HepG2 (cell line): ENCODE data around the gene PRTN3. TPM values are rescaled to one million over a fixed set of nuclear protein-coding genes. Genes with fewer than 3 reads are reported as not detected.

Experiments
- TMF1 ChIP-seq: sonication (generic); formaldehyde crosslinking; IDR thresholded peaks from 2 replicates; pipeline ENCODE4 v1.8.1; 2022; ENCODE audit warnings: low read depth, missing genetic modification reagents
- ZBTB46 ChIP-seq: sonication (generic); formaldehyde crosslinking; IDR thresholded peaks from 2 replicates; pipeline ENCODE4 v1.4.0; 2020; ENCODE audit warnings: mild to moderate bottlenecking, missing genetic modification reagents, borderline replicate concordance
- ZNF3 ChIP-seq: IDR thresholded peaks from 2 replicates; pipeline ENCODE4 v1.7.0; 2017; ENCODE audit warnings: inconsistent platforms
- ZNF639 ChIP-seq: conservative IDR thresholded peaks from 2 replicates; pipeline ENCODE4 v1.6.1; 2018; ENCODE audit warnings: missing genetic modification reagents
- polyA plus RNA-seq, 8 experiments: library from polyadenylated mRNA; depleted of rRNA in 3 of 8; stranded (reverse) in 7 of 8; unstranded in 1 of 8; fragments of >200 nt; fragmentation: Illumina TruSeq in 4 of 8; extraction: Trizol in 4 of 8; gene quantifications; 2 replicates each; pipeline versions ENCODE4 v1.2.1 to v1.2.3, GENCODE V29; 2011 to 2016; ENCODE audit warnings: low read depth in 4 of 8, missing spikeins in 1 of 8, mixed read lengths in 1 of 8; ENCODE audit not compliant: insufficient read depth in 1 of 8
- total RNA-seq, 5 experiments: library from RNA; depleted of rRNA; stranded (reverse); fragments of >200 nt; fragmentation: Illumina TruSeq; extraction: Trizol; gene quantifications; 2 replicates each; pipeline ENCODE4 v1.2.3, GENCODE V29; 2016; ENCODE audit warnings: low read depth in 1 of 5
- TF ChIP-seq, protein P1 (sequence below): sonication (generic); formaldehyde crosslinking; IDR thresholded peaks from 2 replicates; pipeline ENCODE4 v1.8.1; 2022; ENCODE audit warnings: low read depth, mild to moderate bottlenecking, missing genetic modification reagents
- TF ChIP-seq, protein P2 (sequence below): IDR thresholded peaks from 2 replicates; pipeline ENCODE4 v1.6.1; 2018; ENCODE audit warnings: missing genetic modification reagents

PRTN3 gene
- total and polyA plus RNA-seq, 2 of the 13 experiments (the other 11 are each of a cell fraction or from before 2014, with no cell fraction given) = not detected

- TF ChIP-seq ZNF639 (CRISPR knock-in tag) (no peak), ZNF3 (CRISPR knock-in tag) (no peak), TMF1 (CRISPR knock-in tag) (no peak), ZBTB46 (CRISPR knock-in tag) (no peak)
- TF ChIP-seq, protein P1, sequence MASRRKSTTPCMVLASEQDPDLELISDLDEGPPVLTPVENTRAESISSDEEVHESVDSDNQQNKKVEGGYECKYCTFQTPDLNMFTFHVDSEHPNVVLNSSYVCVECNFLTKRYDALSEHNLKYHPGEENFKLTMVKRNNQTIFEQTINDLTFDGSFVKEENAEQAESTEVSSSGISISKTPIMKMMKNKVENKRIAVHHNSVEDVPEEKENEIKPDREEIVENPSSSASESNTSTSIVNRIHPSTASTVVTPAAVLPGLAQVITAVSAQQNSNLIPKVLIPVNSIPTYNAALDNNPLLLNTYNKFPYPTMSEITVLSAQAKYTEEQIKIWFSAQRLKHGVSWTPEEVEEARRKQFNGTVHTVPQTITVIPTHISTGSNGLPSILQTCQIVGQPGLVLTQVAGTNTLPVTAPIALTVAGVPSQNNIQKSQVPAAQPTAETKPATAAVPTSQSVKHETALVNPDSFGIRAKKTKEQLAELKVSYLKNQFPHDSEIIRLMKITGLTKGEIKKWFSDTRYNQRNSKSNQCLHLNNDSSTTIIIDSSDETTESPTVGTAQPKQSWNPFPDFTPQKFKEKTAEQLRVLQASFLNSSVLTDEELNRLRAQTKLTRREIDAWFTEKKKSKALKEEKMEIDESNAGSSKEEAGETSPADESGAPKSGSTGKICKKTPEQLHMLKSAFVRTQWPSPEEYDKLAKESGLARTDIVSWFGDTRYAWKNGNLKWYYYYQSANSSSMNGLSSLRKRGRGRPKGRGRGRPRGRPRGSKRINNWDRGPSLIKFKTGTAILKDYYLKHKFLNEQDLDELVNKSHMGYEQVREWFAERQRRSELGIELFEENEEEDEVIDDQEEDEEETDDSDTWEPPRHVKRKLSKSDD (CRISPR knock-in tag) = peak; percentile 81; the same call in 1 of the 2 replicates
- TF ChIP-seq, protein P2, sequence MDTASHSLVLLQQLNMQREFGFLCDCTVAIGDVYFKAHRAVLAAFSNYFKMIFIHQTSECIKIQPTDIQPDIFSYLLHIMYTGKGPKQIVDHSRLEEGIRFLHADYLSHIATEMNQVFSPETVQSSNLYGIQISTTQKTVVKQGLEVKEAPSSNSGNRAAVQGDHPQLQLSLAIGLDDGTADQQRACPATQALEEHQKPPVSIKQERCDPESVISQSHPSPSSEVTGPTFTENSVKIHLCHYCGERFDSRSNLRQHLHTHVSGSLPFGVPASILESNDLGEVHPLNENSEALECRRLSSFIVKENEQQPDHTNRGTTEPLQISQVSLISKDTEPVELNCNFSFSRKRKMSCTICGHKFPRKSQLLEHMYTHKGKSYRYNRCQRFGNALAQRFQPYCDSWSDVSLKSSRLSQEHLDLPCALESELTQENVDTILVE (CRISPR knock-in tag) = no peak
Observed at GRCh38 chr19:861756-862580, 21.2 kb downstream of the PRTN3 start (continued).
